ENCODE results near the gene DOHH. TPM values are rescaled to one million over a fixed set of nuclear protein-coding genes. Genes with fewer than 3 reads are reported as not detected.

Gene DOHH
- polyA plus RNA-seq, 2 of the 4 experiments (the other 2 are of a cell fraction) = 4.6 to 13.3 TPM

DNA sequence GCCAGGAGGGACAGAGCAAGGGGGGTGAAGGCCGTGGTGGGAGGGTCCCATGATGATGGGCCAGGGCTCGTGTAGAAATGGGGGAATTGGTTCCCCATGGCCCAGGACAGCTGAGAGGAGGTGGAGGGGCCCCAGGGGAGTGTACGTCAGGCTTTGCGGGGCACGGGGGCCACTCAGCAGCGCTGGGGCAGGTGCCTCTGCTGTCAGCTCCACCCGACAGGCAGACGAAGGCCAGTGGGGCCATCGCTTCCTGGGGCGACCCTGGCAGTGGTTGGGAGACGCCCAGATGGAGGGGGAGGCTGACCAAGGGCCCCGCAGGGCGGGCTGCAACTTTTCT lies 36.6 kb upstream of the DOHH start:
- ATAC-seq (peak in 1 of 2 experiments; percentile 7; a peak in 3 of 6 replicates), FAIRE-seq (no peak), DNase-seq (ENCODE audit: low read depth in 1 of 2, low spot score in 1 of 2) (no peak)
- H3K4me3 ChIP-seq = no peak overlapping the region
- TF ChIP-seq CBX2 (IDR thresholded peaks at IDR 0.05; ENCODE audit: borderline replicate concordance, low read depth) (no peak), FOSL2 (IDR thresholded peaks at IDR 0.05) (no peak), FOSL2 (CRISPR knock-in tag; IDR thresholded peaks at IDR 0.05) (no peak), ESRRA (IDR thresholded peaks at IDR 0.05; ENCODE audit: borderline replicate concordance, low read length) (no peak), CHD4 (IDR thresholded peaks at IDR 0.05; ENCODE audit: borderline replicate concordance) (no peak)
- ChIA-PET POLR2A (no interaction called here), CTCF (interaction anchor here (1.6 kb wide), 1 partner anchor 19 kb away, joined by 4 read pairs; no protein-coding TSS in a partner anchor)
- no peak overlapping the region for H3K4me2 ChIP-seq
- WGBS (ENCODE audit: missing lambda C conversion rate) = 80% methylated on average over 5 of the region's 13 CpGs
- H3K4me1 ChIP-seq = no peaks in the 10 kb centered on the region
- H3K27ac ChIP-seq = peak overlapping the region in 1 of 2 experiments; percentile 8; a peak in 1 of 6 replicates
- no peaks in the 10 kb centered on the region for H3K9me3 ChIP-seq

DNA sequence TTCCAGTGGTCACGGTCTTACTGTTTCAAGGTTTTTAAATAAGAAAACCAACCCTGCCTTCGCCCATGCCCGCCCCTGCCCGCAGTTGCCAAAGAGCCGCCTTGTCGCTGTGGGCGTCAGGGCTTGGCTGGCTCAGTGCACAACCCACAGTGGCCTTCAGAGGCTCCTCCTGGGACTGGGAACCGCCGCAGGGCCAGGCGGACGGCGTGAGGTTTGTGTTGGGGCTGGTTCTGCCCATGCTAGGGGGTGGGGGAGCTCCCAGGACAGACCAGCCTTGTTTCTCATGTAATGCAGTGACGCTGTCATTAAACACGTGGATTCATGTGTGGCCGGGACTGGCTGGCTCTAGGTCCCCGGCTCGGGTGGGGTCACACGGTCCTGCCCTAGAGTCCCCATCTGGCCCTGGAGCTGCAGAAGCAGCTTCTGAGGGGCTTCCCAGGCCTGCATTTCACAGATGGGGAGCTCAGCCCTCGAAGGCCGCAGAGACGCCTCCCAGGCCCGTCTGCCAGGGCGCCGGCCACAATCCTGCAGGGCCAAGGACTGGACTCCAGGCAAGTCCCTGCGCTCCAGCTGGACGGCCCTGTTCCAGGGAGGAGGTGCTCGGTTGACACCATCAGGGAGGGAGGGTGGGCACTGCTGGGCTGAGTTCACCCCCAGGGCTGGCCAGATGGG lies 36.1 kb upstream of the DOHH start:
- 79% methylated on average over 8 of the region's 27 CpGs for WGBS (ENCODE audit: missing lambda C conversion rate)
- no peak overlapping the region for H3K27ac ChIP-seq
- no peak overlapping the region for H3K4me3 ChIP-seq
- TF ChIP-seq POLR2AphosphoS2 (conservative IDR thresholded peaks at IDR 0.05; ENCODE audit: low read length) = no peak
- TF ChIP-seq JUN (IDR thresholded peaks at IDR 0.05) = no peak; a peak in 2 of 5 replicates
- TF ChIP-seq FOXS1 (CRISPR knock-in tag; IDR thresholded peaks at IDR 0.05) = no peak
- no peak for TF ChIP-seq SMC3 (IDR thresholded peaks at IDR 0.05)
- TF ChIP-seq, protein P1, sequence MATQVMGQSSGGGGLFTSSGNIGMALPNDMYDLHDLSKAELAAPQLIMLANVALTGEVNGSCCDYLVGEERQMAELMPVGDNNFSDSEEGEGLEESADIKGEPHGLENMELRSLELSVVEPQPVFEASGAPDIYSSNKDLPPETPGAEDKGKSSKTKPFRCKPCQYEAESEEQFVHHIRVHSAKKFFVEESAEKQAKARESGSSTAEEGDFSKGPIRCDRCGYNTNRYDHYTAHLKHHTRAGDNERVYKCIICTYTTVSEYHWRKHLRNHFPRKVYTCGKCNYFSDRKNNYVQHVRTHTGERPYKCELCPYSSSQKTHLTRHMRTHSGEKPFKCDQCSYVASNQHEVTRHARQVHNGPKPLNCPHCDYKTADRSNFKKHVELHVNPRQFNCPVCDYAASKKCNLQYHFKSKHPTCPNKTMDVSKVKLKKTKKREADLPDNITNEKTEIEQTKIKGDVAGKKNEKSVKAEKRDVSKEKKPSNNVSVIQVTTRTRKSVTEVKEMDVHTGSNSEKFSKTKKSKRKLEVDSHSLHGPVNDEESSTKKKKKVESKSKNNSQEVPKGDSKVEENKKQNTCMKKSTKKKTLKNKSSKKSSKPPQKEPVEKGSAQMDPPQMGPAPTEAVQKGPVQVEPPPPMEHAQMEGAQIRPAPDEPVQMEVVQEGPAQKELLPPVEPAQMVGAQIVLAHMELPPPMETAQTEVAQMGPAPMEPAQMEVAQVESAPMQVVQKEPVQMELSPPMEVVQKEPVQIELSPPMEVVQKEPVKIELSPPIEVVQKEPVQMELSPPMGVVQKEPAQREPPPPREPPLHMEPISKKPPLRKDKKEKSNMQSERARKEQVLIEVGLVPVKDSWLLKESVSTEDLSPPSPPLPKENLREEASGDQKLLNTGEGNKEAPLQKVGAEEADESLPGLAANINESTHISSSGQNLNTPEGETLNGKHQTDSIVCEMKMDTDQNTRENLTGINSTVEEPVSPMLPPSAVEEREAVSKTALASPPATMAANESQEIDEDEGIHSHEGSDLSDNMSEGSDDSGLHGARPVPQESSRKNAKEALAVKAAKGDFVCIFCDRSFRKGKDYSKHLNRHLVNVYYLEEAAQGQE (IDR thresholded peaks at IDR 0.05) = no peak
- no peak for TF ChIP-seq FOSL2 (IDR thresholded peaks at IDR 0.05)
- no peak for TF ChIP-seq FOSL2 (CRISPR knock-in tag; IDR thresholded peaks at IDR 0.05)
- TF ChIP-seq POLR2A (IDR thresholded peaks at IDR 0.05; ENCODE audit: low read length) = no peak
- DNase-seq (ENCODE audit: low read depth in 1 of 2, low spot score in 1 of 2) (no peak), ATAC-seq (peak; percentile 4 to 5; a peak in 3 of 6 replicates), FAIRE-seq (no peak)
- H3K9me3 ChIP-seq = no peaks in the 10 kb centered on the region
- H3K4me2 ChIP-seq = no peak overlapping the region
- H3K4me1 ChIP-seq = no peaks in the 10 kb centered on the region
- ChIA-PET CTCF (interaction anchor here (1.6 kb wide), 1 partner anchor 18 kb away, joined by 4 read pairs; no protein-coding TSS in a partner anchor), POLR2A (no interaction called here)

DNA sequence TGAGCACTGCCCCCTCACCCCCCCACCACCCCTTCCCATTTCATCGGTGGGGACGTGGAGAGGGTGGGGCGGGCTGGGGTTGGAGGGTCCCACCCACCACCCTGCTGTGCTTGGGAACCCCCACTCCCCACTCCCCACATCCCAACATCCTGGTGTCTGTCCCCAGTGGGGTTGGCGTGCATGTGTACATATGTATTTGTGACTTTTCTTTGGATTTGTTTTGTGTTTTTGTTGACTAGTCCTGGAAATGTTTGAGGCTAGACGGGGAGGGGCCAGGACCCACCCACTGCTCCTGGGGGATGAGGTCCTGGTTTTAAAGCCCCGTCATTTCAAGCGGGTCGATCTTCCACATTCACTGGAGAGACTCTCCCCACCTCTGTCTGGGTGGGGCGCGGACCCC lies 35.5 kb upstream of the DOHH start:
- POLR2A ChIA-PET = no interaction called here
- Histone ChIP-seq H3K4me3 (no peak overlapping the region), H3K9me3 (no peaks in the 10 kb centered on the region), H3K27ac (no peak overlapping the region), H3K4me2 (no peak overlapping the region), H3K4me1 (no peaks in the 10 kb centered on the region)
- no peak for ATAC-seq
- DNase-seq (ENCODE audit: low read depth in 1 of 2, low spot score in 1 of 2) = no peak
- 94% methylated on average over 7 of the region's 10 CpGs for WGBS (ENCODE audit: missing lambda C conversion rate)
- TF ChIP-seq CHD2 (IDR thresholded peaks at IDR 0.05; ENCODE audit: low read length, partially characterized antibody) (no peak), HOXB13 (CRISPR knock-in tag; IDR thresholded peaks at IDR 0.05; ENCODE audit: low read depth) (no peak), TP53 (CRISPR knock-in tag; IDR thresholded peaks at IDR 0.05) (no peak), RAD21 (conservative IDR thresholded peaks at IDR 0.05 in 1 of 2, IDR thresholded peaks at IDR 0.05 in 1 of 2) (no peak), MAFK (IDR thresholded peaks at IDR 0.05; ENCODE audit: partially characterized antibody) (no peak)
- TF ChIP-seq, protein P2, sequence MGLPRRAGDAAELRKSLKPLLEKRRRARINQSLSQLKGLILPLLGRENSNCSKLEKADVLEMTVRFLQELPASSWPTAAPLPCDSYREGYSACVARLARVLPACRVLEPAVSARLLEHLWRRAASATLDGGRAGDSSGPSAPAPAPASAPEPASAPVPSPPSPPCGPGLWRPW (IDR thresholded peaks at IDR 0.05) = no peak
- CTCF ChIA-PET = interaction anchor here (1.6 kb wide), 1 partner anchor 18 kb away, joined by 4 read pairs; no protein-coding TSS in a partner anchor
- FAIRE-seq = no peak

Measured in A549 (cell line).